NCI-H1092 treated with DMSO at 0.1 percent for 48 hours (cell line): ENCODE results near the gene STAC.
"Not testable (repeated sequence)": the region's sequence is repeated elsewhere in the genome, so short reads cannot be mapped to it uniquely, and the experiment has no call there.

Experiments used
- DNase-seq: peaks from one replicate; lab custom pipeline; 2025; lab: John Stamatoyannopoulos, UW

STAC gene

GRCh38 chr3:36519682-36520081 is 139.4 kb downstream of the STAC start:
- no peak for DNase-seq

GRCh38 chr3:36520241-36521006 is 140.1 kb downstream of the STAC start:
- DNase-seq = no peak

GRCh38 chr3:36521007-36521379 is 140.7 kb downstream of the STAC start:
- DNase-seq = no peak

DNA sequence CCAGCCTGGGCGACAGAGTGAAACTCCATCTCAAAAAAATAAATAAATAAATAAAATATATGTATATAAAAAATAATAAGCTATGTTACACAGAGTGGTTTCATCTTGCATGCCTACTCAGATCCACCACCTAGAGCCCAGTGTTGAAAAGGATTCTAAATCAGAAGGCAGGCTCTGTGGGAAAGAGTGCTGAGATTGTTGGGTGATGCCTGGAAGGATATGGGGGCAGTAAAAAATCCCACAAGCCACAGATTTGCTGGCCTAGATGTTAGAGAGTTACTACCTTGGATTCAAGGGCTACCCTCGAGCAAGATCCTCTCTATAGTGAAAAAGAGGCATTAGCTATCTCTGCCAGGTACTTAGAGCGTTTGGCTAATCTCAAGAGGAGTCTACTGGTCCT is 144.3 kb downstream of the STAC start:
- DNase-seq = no peak

DNA sequence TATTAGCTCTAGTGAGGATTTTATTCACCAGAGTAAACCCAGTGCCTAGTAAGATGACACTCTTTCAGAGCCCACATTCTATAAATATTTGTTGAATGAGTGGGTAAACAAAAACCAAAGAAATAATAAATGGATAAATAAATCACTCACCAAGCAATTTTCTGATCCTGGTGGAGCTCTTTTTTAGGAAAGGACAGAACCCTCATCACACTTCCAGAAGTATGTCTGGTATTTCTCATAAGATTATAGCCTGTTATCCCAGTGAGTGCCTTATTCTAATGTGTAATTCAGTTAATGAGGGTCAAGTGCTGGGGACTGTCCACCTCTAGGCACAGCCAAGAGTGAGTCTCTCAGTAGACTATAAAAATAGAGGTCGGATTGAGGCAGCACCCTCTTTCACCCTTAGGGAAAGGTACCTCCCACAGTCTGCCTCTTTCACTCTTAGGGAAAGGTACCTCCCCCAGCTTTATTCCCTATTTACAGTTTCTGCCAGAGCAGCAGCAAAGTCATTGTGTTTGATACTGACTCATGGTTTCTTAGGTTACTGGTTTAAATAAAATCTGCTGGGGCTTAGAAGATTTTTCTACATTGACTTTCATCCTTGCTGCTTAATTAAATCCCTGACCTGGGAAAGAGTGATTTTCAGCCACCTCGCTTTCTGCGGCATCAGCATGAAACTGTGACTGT is 145.0 kb downstream of the STAC start:
- DNase-seq = no peak

- no peak for DNase-seq
Measured at GRCh38 chr3:36538136-36538749, 157.9 kb downstream of the STAC start.

GRCh38 chr3:36540888-36541518 is 160.7 kb downstream of the STAC start:
- DNase-seq = peak; percentile 0

- DNase-seq = no peak
Measured at GRCh38 chr3:36542186-36542585, 161.9 kb downstream of the STAC start.

DNA sequence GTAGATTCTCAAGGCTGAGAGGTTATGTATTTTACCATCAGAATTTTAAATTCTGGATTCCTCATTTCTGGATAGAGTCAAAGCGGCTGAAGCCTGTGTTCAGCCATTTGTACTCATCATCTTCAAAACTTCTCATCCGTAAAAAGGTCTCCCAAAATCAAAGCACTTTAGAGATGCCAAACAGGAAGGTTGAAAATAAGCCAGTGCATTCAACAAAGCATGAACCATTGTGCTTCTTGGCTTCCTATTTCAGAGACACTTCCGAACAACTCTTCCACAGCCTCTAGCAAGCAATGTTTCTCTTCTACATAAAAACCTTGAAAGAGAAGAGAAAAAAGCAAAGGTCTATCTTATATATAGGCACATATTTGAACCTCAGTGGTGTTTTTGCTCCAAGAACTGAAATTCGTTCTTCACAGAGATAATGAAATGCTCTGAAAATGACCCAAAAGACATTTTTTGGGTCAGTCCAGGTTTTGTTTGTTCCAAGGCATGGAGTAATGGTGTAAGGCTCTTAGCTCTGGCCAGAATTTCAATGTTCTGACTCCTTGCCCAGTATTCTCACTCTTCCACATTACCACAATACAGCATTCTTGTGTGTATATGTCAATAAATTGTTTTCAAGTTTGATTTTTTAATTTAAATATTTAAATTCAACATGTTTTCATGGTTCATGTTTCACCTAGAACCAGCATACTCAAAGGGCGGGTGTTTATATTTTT is 163.1 kb downstream of the STAC start:
- no peak for DNase-seq

DNA sequence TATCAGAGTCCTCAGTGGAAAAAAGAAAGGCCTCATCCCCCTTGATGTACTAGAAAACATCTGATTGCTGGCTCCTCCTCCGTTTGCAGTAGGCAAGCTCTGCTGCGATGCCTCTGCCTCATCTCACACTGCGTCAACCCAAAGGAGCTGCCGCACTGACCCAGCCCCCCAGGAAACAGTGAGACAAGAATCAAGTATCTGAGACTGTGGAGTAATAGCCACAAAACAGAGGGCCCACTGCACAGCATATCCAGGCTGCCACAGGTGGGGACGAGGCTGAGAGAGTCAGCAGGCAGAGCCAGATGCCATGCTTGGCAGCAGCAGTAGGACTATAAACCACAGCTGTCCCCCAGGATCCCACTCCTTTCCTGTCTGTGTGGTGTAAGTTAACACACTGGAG is 165.9 kb downstream of the STAC start:
- no peak for DNase-seq

- no peak for DNase-seq
Measured at GRCh38 chr3:36548712-36549111, 168.4 kb downstream of the STAC start.

DNA sequence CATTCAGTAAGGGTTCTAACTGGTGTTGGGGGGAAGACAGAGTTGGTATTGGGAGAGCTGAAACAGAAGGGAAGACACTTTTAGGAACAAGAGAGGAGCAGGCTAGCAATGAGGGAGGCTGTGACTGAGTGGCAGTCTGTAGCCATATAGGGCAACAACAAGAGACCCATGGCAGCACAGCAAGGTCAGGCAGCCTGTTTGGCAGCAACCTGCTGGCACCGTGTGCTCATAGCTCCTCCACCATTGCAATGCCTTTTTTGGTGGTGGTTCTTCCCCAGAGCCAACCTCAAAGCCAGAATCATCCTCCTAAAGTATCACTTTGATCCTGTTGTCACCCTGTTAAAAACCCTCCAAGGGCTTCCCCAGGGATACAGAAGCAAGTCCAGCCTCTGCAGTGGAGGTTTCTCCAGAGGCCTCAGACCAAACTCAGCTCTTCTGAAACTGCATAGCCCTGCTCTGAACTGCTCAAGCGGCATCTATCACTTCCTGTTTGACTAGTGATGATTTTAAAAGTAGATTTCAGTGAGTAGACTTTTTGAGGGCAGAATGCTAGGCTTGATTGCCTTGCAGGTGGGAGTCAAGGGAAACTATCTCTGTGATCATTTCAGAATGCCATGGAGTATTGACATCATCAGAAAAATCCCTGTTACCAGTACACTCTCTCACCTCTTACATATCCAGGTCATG is 176.9 kb downstream of the STAC start:
- DNase-seq = no peak

GRCh38 chr3:36557708-36558421 is 177.6 kb downstream of the STAC start:
- no peak for DNase-seq

- DNase-seq = no peak
Measured at GRCh38 chr3:36558961-36559360, 178.7 kb downstream of the STAC start.

GRCh38 chr3:36560685-36561084 is 180.4 kb downstream of the STAC start:
- no peak for DNase-seq

- no peak for DNase-seq
Measured at GRCh38 chr3:36561601-36562000, 181.3 kb downstream of the STAC start.

DNA sequence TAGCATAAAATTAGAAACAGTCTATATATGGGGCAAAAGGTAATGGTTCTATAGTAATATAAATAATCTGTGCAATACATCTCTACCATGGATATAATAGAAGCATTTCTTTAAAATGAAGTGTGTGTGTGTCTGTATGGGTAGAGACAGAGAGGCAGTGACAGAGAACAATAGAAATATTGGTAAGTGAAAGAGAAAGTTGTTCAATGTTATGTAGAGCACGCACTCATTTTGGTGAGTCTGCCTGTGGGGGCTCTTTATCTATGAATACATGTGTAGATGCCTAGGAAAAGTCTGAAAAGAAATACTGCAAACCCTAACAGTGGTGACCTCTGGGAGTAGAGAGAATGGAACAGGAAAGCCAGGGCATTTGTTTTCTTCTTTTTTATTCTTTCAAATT is 182.6 kb downstream of the STAC start:
- DNase-seq = no peak

DNA sequence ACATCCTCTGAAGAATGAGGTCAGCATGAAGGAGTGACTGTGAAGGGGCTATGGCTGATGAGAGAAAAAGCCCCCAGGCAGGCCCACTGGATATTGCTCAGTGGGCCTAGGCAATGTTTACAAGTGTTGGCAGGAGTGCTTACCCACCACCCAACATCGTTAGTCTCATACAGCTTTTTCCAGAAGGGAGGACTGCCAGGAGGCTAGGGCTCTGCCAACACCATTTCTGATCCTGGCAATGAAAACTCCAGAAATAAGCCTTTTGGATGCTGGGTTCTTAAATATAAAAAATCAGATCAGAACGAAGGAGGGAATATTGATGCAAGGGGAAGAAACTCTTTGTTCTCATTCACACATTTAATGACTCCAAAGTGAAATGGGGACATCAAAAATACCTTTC is 194.9 kb downstream of the STAC start:
- no peak for DNase-seq

DNA sequence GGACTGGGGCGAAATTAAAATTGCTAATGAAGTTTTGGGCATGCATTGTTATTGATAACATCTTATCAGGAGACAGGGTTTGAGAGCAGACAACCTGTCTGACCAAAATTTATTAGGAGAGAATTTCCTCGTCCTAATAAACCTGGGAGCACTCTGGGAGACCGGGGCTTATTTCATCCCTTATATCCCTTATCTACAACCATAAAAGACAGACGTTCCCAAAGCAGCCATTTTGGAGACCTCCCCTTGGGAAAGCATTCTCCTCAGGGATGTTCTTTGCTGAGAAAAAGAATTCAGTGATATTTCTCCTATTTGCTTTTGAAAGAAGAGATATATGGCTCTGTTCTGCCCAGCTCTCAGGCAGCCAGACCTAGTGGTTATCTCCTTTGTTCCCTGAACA is 198.1 kb downstream of the STAC start:
- not testable (repeated sequence) for DNase-seq

DNA sequence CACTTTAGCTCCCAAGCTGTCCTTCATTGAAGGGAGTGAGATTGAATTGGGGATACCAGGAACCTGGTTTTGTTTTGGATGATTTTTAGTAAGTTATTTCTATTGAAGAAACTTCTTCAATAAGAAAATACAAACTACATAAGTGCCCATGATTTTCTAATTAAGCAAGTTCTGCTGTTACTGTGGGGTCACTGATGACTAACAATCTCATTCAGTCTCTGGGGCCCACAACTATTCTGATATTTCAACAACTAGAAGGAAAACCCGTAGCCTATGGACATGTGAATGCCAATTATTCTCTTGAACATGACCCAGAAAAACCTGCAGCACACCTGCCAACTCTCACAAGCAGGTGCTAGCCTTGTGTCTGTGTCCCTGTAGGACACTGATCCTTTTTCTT is 199.4 kb downstream of the STAC start:
- no peak for DNase-seq

DNA sequence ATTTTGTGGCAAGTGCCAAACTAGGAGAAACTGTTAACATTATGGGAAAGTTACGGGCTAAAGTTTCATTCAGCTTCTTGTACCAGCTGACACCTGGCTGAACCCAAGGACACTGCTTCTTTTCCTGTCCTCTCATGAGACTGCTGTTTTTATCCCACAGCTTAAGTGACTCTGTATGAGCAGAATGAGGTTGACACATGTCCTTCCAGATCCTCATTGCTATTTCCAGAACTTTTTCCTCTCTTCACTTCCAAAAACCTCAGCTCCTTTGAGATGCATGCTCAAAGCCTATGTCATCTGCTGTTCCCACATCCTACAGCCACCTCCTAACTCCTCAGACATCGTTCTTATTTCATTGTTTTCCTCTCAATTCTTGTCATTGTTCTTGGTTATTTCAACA is 200.4 kb downstream of the STAC start:
- no peak for DNase-seq
